ENCODE data around the gene PPP3CB. TPM values are rescaled to one million over a fixed set of nuclear protein-coding genes. Genes with fewer than 3 reads are reported as not detected.

PPP3CB gene
- total and polyA plus RNA-seq, 12 donors = 34.4 to 78.6 (median 64.1) TPM

- no peaks in the 10 kb centered on the region for H3K9me3 ChIP-seq
- intact Hi-C loops (cut with DNase I) = loop anchor here in 2 of 10 donors (5.0 kb wide), 2 partner anchors 92 to 107 kb away; partner anchors contain the start of gene MYOZ1 (in 1 of the 2)
- H3K4me3 ChIP-seq = no peak overlapping the region
- peaks cover 0 to 81% (median 9%) of the 10 kb centered on the region in 9 donors for H3K36me3 ChIP-seq
- no peak for TF ChIP-seq CTCF (IDR thresholded peaks at IDR 0.05)
- no peak overlapping the region for H3K27ac ChIP-seq
- 96 to 97% methylated on average over 1 of the region's 1 CpG for WGBS, 2 donors
- H3K4me1 ChIP-seq = no peaks in the 10 kb centered on the region
- DNase-seq = no peak
- H3K27me3 ChIP-seq = no peaks in the 10 kb centered on the region
- no peak for ATAC-seq
Observed at GRCh38 chr10:73534857-73535256, 39.0 kb upstream of the PPP3CB start.

- no peaks in the 10 kb centered on the region for H3K27me3 ChIP-seq
- 98 to 99% methylated on average over 5 of the region's 5 CpGs for WGBS, 2 donors
- no peak overlapping the region for H3K4me3 ChIP-seq
- intact Hi-C loops (cut with DNase I) = loop anchor here in 7 of 10 donors (1.0 to 5.0 kb wide), 3 partner anchors 113 to 115 kb away; partner anchors contain the start of gene MYOZ1 (in 1 of the 7)
- peaks cover 0 to 75% (median 18%) of the 10 kb centered on the region in 9 donors for H3K36me3 ChIP-seq
- H3K4me1 ChIP-seq = no peaks in the 10 kb centered on the region
- TF ChIP-seq CTCF (IDR thresholded peaks at IDR 0.05) = peak; percentile 61 to 96 (median 87)
- DNase-seq (peak in 1 of 2 donors; percentile 70), ATAC-seq (peak; percentile 38 to 93 (median 86))
- no peaks in the 10 kb centered on the region for H3K9me3 ChIP-seq
- no peak overlapping the region for H3K27ac ChIP-seq
Observed at GRCh38 chr10:73529089-73529832, 33.4 kb upstream of the PPP3CB start.

GRCh38 chr10:73522263-73522662, 26.4 kb upstream of the PPP3CB start:
- WGBS, 2 donors = 98 to 100% methylated on average over 1 of the region's 1 CpG
- DNase-seq = no peak

GRCh38 chr10:73519336-73519735, 23.5 kb upstream of the PPP3CB start:
- H3K36me3 ChIP-seq = peaks cover 0 to 96% (median 22%) of the 10 kb centered on the region in 9 donors
- TF ChIP-seq CTCF (IDR thresholded peaks at IDR 0.05) = no peak

More at GRCh38 chr10:73522263-73522662, 26.4 kb upstream of the PPP3CB start:
- H3K27ac ChIP-seq = no peak overlapping the region
- peaks cover 0 to 98% (median 26%) of the 10 kb centered on the region in 9 donors for H3K36me3 ChIP-seq
- ATAC-seq = no peak
- no peak for TF ChIP-seq CTCF (IDR thresholded peaks at IDR 0.05)
- no peaks in the 10 kb centered on the region for H3K4me1 ChIP-seq
- no peaks in the 10 kb centered on the region for H3K9me3 ChIP-seq
- no peak overlapping the region for H3K4me3 ChIP-seq
- intact Hi-C loops (cut with DNase I) = no loop called here
- no peaks in the 10 kb centered on the region for H3K27me3 ChIP-seq

More at GRCh38 chr10:73519336-73519735, 23.5 kb upstream of the PPP3CB start:
- no peaks in the 10 kb centered on the region for H3K27me3 ChIP-seq
- H3K27ac ChIP-seq = no peak overlapping the region
- 86 to 90% methylated on average over 3 of the region's 3 CpGs for WGBS, 2 donors
- ATAC-seq = no peak
- no peaks in the 10 kb centered on the region for H3K9me3 ChIP-seq
- intact Hi-C loops (cut with DNase I) = no loop called here
- no peaks in the 10 kb centered on the region for H3K4me1 ChIP-seq
- DNase-seq = no peak
- H3K4me3 ChIP-seq = no peak overlapping the region

Data from heart right ventricle (tissue), 16 donors.